Spinal cord (tissue), 10 donors: ENCODE measurements around the gene MIDN. TPM values are rescaled to one million over a fixed set of nuclear protein-coding genes. Genes with fewer than 3 reads are reported as not detected.

ENCODE experiments used
- DNase-seq, 6 donors: peaks; one replicate each; pipeline versions ENCODE4 v3.0.0 to v3.0.0-alpha.2; 2013 to 2015; ENCODE audit warnings: low spot score in 6 of 6, low read depth in 4 of 6
- H3K27ac ChIP-seq: one replicate; pipeline ENCODE4 v1.5.1; 2013; ENCODE audit warnings: low read depth, low read length, control low read depth
- H3K27me3 ChIP-seq: one replicate; pipeline ENCODE4 v1.6.1; 2013; ENCODE audit warnings: low read length; ENCODE audit not compliant: control insufficient read depth, insufficient read depth
- H3K36me3 ChIP-seq: one replicate; pipeline ENCODE4 v1.6.1; 2013; ENCODE audit warnings: low read length; ENCODE audit not compliant: control insufficient read depth, insufficient read depth
- H3K4me1 ChIP-seq: one replicate; pipeline ENCODE4 v1.6.1; 2013; ENCODE audit warnings: low read length; ENCODE audit not compliant: control insufficient read depth, insufficient read depth
- H3K4me3 ChIP-seq: one replicate; pipeline ENCODE4 v1.5.1; 2013; ENCODE audit warnings: low read depth, low read length, control low read depth
- H3K9me3 ChIP-seq: one replicate; pipeline ENCODE4 v1.6.1; 2013; ENCODE audit warnings: low read length; ENCODE audit not compliant: control insufficient read depth, insufficient read depth
- WGBS: methylation state at CpG from one replicate; pipeline ENCODE4 v1.1.5; 2013; ENCODE audit warnings: missing lambda C conversion rate; ENCODE audit not compliant: insufficient coverage; 5-methylcytosine and 5-hydroxymethylcytosine counted together
- polyA plus RNA-seq, 2 donors: library from polyadenylated mRNA; unstranded; fragments of 120-200 nt; gene quantifications; one replicate each; pipeline ENCODE4 v1.2.1, GENCODE V29; 2013; ENCODE audit not compliant: insufficient read length in 2 of 2
- total RNA-seq, 2 donors: library from RNA; depleted of rRNA in 1 of 2; stranded (reverse); fragments of 120-200 nt in 1 of 2; fragments of >200 nt in 1 of 2; gene quantifications; one replicate each; pipeline versions ENCODE4 v1.2.3 to v1.2.4, GENCODE V29; 2013 to 2014
- donor health status: healthy.

The MIDN gene
- total and polyA plus RNA-seq, 4 donors = 13.3 to 97.1 (median 54.6) TPM

DNA sequence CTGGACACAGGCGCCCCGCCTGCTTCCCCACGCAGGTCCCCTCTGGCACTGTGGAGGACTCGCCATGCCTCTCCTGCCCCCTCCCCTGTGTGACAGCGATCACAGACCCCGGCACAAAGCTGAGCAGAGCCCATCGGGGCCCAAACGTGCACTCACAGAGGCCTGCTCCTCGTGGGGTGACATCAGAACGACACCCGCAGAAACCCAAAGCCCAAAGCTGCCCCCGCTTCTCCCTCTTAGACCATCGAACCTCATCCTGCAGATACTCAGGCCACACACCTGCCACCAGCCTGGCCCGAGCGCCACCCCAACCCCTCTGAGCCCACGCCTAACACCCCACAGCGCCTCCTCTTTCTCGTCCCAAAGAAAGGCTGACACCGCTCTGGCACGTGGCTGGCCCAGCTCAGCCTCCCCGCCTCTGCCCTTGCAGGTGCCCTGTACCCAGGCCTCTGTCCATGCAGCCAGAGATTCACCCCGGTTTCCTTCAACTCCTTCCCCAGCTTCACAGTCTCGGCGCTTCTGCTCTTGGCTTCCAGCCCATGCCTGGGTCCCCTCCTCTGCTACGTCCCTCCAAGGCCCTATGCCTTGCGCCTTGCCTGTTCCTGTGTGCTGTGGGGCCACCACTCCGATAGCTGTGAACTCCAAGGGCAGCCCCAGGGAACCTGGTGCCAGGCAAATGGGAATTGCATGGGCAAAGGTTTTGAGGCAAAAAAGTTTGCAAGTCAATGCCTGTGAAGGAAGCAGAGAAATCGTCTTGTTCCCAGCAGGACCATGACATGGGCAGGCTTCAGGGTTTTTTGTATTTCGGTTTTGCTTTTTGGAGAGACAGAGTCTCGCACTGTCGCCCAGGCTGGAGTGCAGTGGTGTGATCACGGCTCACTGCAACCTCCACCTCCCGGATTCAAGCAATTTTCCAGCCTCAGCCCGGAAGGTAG is 9.7 kb upstream of the MIDN start:
- Histone ChIP-seq H3K27ac (peak overlapping the region; percentile 84), H3K4me1 (peaks cover 68% of the 10 kb centered on the region), H3K4me3 (peak overlapping the region; percentile 54), H3K9me3 (no peaks in the 10 kb centered on the region), H3K36me3 (peaks cover 35% of the 10 kb centered on the region), H3K27me3 (no peaks in the 10 kb centered on the region)
- WGBS = 41% methylated on average over 32 of the region's 34 CpGs
- DNase-seq = peak in 1 of 6 donors; percentile 51

DNA sequence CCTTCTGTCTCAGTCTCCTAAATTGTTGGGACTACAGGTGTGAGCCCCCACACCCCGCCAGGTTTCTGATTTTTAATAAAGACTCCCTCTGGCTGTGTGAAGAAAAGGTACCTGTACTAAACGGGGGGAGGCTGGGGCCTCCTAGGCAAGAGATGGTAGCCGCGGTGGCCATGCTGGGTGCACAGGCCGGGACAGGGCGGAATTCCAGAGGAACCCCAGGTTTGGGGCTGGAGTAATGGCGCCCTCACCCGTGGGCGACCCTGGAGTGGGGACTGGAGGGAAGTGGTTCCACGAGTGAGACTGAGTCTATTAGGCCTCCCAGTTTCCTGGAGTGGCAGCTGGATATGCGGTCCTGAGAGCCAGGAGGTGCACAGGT is 9.0 kb upstream of the MIDN start:
- Histone ChIP-seq H3K4me3 (no peak overlapping the region), H3K4me1 (peaks cover 76% of the 10 kb centered on the region)
- WGBS = 84% methylated on average over 11 of the region's 11 CpGs

GRCh38 chr19:1239796-1240737 is 8.3 kb upstream of the MIDN start:
- DNase-seq = peak in 4 of 6 donors; percentile 87 to 98 (median 94)
- Histone ChIP-seq H3K9me3 (no peaks in the 10 kb centered on the region), H3K36me3 (peaks cover 35% of the 10 kb centered on the region), H3K4me1 (peaks cover 83% of the 10 kb centered on the region), H3K27me3 (no peaks in the 10 kb centered on the region), H3K27ac (peak overlapping the region; percentile 95), H3K4me3 (peak overlapping the region; percentile 41)
- 9% methylated on average over 79 of the region's 84 CpGs for WGBS

More for the DNA sequence above, 9.0 kb upstream of the MIDN start:
- Histone ChIP-seq H3K27ac (peak overlapping the region; percentile 95), H3K9me3 (no peaks in the 10 kb centered on the region), H3K36me3 (peaks cover 35% of the 10 kb centered on the region), H3K27me3 (no peaks in the 10 kb centered on the region)
- no peak for DNase-seq

- Histone ChIP-seq H3K36me3 (peaks cover 35% of the 10 kb centered on the region), H3K27me3 (no peaks in the 10 kb centered on the region), H3K4me3 (peak overlapping the region; percentile 60), H3K4me1 (peaks cover 83% of the 10 kb centered on the region), H3K27ac (peak overlapping the region; percentile 67), H3K9me3 (no peaks in the 10 kb centered on the region)
- 67% methylated on average over 14 of the region's 15 CpGs for WGBS
- DNase-seq = no peak
Observed at GRCh38 chr19:1240925-1241324, 7.5 kb upstream of the MIDN start.

DNA sequence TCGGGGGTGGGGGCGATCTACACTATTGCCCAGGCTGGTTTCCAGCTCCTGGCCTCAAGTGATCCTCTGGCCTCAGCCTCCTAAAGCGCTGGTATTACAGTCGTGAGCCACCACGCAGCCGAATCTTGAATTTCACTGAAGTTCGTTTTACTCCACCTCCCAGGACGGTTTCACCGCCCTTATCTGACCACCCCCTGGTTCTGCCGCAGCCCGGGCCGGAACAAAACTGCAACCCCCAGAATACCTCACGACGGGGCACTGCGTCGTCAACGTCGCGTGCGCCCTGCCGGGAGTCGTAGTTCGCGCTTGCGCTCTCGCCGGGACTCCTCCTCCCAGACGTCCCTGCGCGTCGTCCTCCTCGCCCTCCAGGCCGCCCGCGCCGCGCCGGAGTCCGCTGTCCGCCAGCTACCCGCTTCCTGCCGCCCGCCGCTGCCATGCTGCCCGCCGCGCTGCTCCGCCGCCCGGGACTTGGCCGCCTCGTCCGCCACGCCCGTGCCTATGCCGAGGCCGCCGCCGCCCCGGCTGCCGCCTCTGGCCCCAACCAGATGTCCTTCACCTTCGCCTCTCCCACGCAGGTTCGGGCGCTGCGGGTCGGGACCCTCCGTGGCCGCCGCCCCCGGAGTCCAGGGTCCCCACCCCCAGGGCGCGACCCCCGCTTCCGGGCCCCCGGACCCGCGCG is 6.8 kb upstream of the MIDN start, which contains the start of gene ATP5F1D:
ATP5F1D (plus strand) TSS at position 335 of the 679 bp plus-strand sequence; CDS start at position 435, 100 bp downstream.
- Histone ChIP-seq H3K4me3 (peak within 1 kb of the TSS; percentile 60), H3K9me3 (no peaks in the 10 kb centered on the region), H3K27ac (peak within 1 kb of the TSS; percentile 67), H3K27me3 (no peaks in the 10 kb centered on the region), H3K36me3 (peaks cover 35% of the 10 kb centered on the region), H3K4me1 (peaks cover 83% of the 10 kb centered on the region)
- DNase-seq = peak in 4 of 6 donors; percentile 85 to 98 (median 93)
- WGBS = under 1% methylated on average over 79 of the region's 79 CpGs

DNA sequence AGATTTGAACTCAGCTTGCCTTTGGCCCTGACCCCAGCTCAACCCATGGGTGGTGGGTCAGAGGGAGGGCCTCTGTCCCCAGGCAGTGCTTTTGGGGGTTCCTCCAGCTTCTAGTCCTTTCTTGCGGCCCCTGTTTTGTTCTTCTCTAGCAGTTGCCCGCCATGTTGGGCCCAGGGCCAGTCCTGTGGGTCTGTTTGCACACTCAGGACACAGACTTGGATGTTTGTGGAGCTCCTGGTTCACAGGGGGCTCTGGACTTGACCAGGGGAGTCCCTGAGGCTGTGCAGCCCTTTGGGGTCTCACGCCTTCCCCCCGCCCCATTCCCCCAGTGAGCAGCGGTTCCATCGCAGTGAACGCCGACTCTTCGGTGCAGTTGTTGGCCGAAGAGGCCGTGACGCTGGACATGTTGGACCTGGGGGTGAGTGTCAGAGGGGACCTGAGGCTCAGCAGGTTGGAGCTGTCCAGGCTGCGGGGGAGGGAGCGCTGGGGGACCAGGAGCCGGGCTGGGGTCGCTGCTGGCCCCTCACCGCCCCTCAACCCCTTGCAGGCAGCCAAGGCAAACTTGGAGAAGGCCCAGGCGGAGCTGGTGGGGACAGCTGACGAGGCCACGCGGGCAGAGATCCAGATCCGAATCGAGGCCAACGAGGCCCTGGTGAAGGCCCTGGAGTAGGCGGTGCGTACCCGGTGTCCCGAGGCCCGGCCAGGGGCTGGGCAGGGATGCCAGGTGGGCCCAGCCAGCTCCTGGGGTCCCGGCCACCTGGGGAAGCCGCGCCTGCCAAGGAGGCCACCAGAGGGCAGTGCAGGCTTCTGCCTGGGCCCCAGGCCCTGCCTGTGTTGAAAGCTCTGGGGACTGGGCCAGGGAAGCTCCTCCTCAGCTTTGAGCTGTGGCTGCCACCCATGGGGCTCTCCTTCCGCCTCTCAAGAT is 4.4 kb upstream of the MIDN start:
- H3K4me1 ChIP-seq = peaks cover 83% of the 10 kb centered on the region
- H3K36me3 ChIP-seq = peaks cover 37% of the 10 kb centered on the region
- no peaks in the 10 kb centered on the region for H3K27me3 ChIP-seq
- peak in 2 of 6 donors; percentile 87 to 92 for DNase-seq
- H3K9me3 ChIP-seq = no peaks in the 10 kb centered on the region
- 39% methylated on average over 32 of the region's 33 CpGs for WGBS
- H3K4me3 ChIP-seq = peak overlapping the region; percentile 2
- peak overlapping the region; percentile 84 for H3K27ac ChIP-seq

DNA sequence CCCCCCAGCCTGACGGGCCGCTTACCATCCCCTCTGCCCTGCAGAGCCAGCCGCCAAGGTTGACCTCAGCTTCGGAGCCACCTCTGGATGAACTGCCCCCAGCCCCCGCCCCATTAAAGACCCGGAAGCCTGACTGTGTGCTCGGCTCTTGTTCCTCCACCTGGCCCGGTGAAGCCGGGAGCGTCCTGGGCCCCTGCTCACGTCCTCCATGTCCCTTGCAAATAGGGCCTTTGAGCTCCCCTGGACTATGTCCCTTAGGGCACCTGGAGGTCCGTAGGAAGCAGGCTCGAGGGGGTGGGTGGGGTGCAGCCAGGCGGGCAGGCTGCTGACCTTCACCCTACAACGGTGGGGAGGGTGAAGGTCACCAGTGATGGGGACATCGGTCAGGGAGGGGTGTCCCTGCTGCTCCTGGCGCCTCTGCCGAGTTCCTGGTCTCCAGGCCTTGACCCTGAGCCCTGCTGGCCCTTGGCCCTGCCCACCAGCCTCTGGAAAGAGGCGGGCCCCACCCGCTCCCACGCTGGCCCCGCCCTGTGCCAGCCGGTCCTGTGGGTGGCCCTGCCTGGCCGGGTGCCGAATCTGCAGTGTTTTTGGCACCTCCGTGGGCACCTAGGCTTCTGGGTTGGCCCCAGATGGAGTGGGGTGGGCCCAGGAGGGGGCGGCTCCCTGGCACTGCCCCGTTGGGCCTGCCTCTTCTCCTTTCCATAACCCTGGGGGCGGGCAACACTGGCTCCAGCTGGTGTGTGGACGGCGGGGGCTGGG is 3.5 kb upstream of the MIDN start:
- H3K36me3 ChIP-seq = peaks cover 38% of the 10 kb centered on the region
- H3K27me3 ChIP-seq = no peaks in the 10 kb centered on the region

More for the DNA sequence above, 3.5 kb upstream of the MIDN start:
- 48% methylated on average over 19 of the region's 31 CpGs for WGBS
- Histone ChIP-seq H3K4me1 (peaks cover 75% of the 10 kb centered on the region), H3K4me3 (no peak overlapping the region), H3K9me3 (no peaks in the 10 kb centered on the region), H3K27ac (peak overlapping the region; percentile 84)
- DNase-seq = no peak
